H1 (cell line): ENCODE measurements around the gene ITPRIPL2. TPM values are rescaled to one million over a fixed set of nuclear protein-coding genes. Genes with fewer than 3 reads are reported as not detected.

Experiments used
- CTCF ChIA-PET: fragments of 300-600 bp; sonication (Branson Sonifier 250); formaldehyde crosslinking; loops from one replicate; lab custom pipeline; 2021; ENCODE audit not compliant: partially characterized antibody; lab: Charles Lee
- POLR2A ChIA-PET: fragments of 300-600 bp; sonication (Branson Sonifier 250); formaldehyde crosslinking; loops from one replicate; lab custom pipeline; 2021; ENCODE audit warnings: inconsistent platforms; ENCODE audit not compliant: partially characterized antibody; lab: Charles Lee
- DNase-seq, 2 experiments: peaks; one replicate each; pipeline versions ENCODE4 v3.0.0 to v3.0.0-alpha.2; 2010 to 2022; ENCODE audit warnings: low spot score in 2 of 2, low read depth in 1 of 2, mixed read lengths in 1 of 2
- FAIRE-seq: peaks from 2 replicates; lab custom pipeline; 2011; peaks lifted over from hg19 to GRCh38; lab: Jason Lieb, UNC
- H2AFZ ChIP-seq: 2 replicates; pipeline ENCODE4 v1.8.1; 2012; ENCODE audit warnings: low read length, inconsistent platforms
- H2AK5ac ChIP-seq: 2 replicates; pipeline ENCODE4 v1.6.1; 2013; ENCODE audit warnings: low read depth, low read length
- H2BK120ac ChIP-seq: replicated peaks from 2 replicates; pipeline ENCODE3; 2013; ENCODE audit warnings: low read depth, low read length, inconsistent platforms
- H2BK12ac ChIP-seq: 2 replicates; pipeline ENCODE4 v1.6.1; 2013; ENCODE audit warnings: low read depth, low read length
- H2BK15ac ChIP-seq: 2 replicates; pipeline ENCODE4 v1.6.1; 2013; ENCODE audit warnings: low read length
- H2BK20ac ChIP-seq: 2 replicates; pipeline ENCODE4 v1.6.1; 2013; ENCODE audit warnings: low read length
- H2BK5ac ChIP-seq: 2 replicates; pipeline ENCODE4 v1.6.1; 2013; ENCODE audit warnings: low read depth, low read length
- H3K14ac ChIP-seq: 2 replicates; pipeline ENCODE4 v1.6.1; 2013; ENCODE audit warnings: inconsistent platforms; ENCODE audit not compliant: insufficient read length
- H3K18ac ChIP-seq: 2 replicates; pipeline ENCODE4 v1.6.1; 2013; ENCODE audit warnings: low read length; ENCODE audit errors: extremely low read depth
- H3K23ac ChIP-seq: 2 replicates; pipeline ENCODE4 v1.6.1; 2013; ENCODE audit warnings: inconsistent platforms; ENCODE audit not compliant: insufficient read length
- H3K23me2 ChIP-seq: 2 replicates; pipeline ENCODE4 v1.6.1; 2013; ENCODE audit warnings: low read depth, low read length
- H3K27ac ChIP-seq: 2 replicates; pipeline ENCODE4 v1.6.1; 2011; ENCODE audit warnings: low read depth, low read length, inconsistent platforms
- H3K27me3 ChIP-seq, 4 experiments: replicated peaks in 1 of 4; 1 replicate in 1 of 4; 2 replicates in 3 of 4; pipeline versions ENCODE4 v1.6.1 to v1.8.1; 2011 to 2013; ENCODE audit warnings: low read length in 3 of 4, mild to moderate bottlenecking in 3 of 4, inconsistent platforms in 2 of 4, mixed read lengths in 2 of 4, moderate library complexity in 1 of 4; ENCODE audit not compliant: control insufficient read depth in 3 of 4, insufficient read depth in 3 of 4; ENCODE audit errors: extremely low read depth in 1 of 4
- H3K36me3 ChIP-seq, 4 experiments: 2 replicates each; pipeline versions ENCODE4 v1.6.1 to v1.8.1; 2011 to 2013; ENCODE audit warnings: mild to moderate bottlenecking in 4 of 4, low read length in 3 of 4, moderate library complexity in 2 of 4, control low read depth in 1 of 4, inconsistent platforms in 1 of 4; ENCODE audit not compliant: insufficient read depth in 4 of 4, control insufficient read depth in 2 of 4
- H3K4ac ChIP-seq: replicated peaks from 2 replicates; pipeline ENCODE3; 2013; ENCODE audit warnings: low read length, low read depth, mixed read lengths, inconsistent platforms; ENCODE audit not compliant: insufficient read length
- H3K4me1 ChIP-seq, 4 experiments: replicated peaks in 1 of 4; 1 replicate in 1 of 4; 2 replicates in 3 of 4; pipeline versions ENCODE4 v1.6.1 to v1.8.1; 2011 to 2013; ENCODE audit warnings: low read length in 3 of 4, inconsistent platforms in 2 of 4, mixed read lengths in 1 of 4; ENCODE audit not compliant: insufficient read depth in 4 of 4, control insufficient read depth in 3 of 4
- H3K4me2 ChIP-seq, 2 experiments: 2 replicates each; pipeline versions ENCODE4 v1.6.1 to v1.8.1; 2011 to 2013; ENCODE audit warnings: low read depth in 2 of 2, low read length in 2 of 2, control low read depth in 1 of 2, inconsistent platforms in 1 of 2, mild to moderate bottlenecking in 1 of 2; ENCODE audit not compliant: insufficient read depth in 1 of 2
- H3K4me3 ChIP-seq, 4 experiments: fragments of 200-600, 300-600 bp in 1 of 4; sonication (generic), shearing (Covaris generic), sonication (Bioruptor Twin) in 1 of 4; 2 replicates each; pipeline versions ENCODE4 v1.5.1 to v1.8.1; 2011 to 2016; ENCODE audit warnings: low read length in 4 of 4, low read depth in 3 of 4, control low read depth in 2 of 4, inconsistent platforms in 2 of 4, mild to moderate bottlenecking in 2 of 4, mixed read lengths in 1 of 4, moderate library complexity in 1 of 4; ENCODE audit not compliant: insufficient read depth in 2 of 4; ENCODE audit errors: extremely low read depth in 1 of 4
- H3K56ac ChIP-seq: replicated peaks from 2 replicates; pipeline ENCODE3; 2013; ENCODE audit warnings: low read depth, mild to moderate bottlenecking, mixed read lengths, low read length, inconsistent platforms; ENCODE audit not compliant: insufficient read length
- H3K79me1 ChIP-seq: 2 replicates; pipeline ENCODE4 v1.6.1; 2013; ENCODE audit warnings: low read depth, low read length, control low read depth
- H3K79me2 ChIP-seq, 2 experiments: 2 replicates each; pipeline versions ENCODE4 v1.6.1 to v1.8.1; 2012 to 2013; ENCODE audit warnings: low read length in 2 of 2, mild to moderate bottlenecking in 2 of 2, inconsistent platforms in 1 of 2; ENCODE audit not compliant: insufficient read depth in 2 of 2, control insufficient read depth in 1 of 2
- H3K9ac ChIP-seq, 4 experiments: replicated peaks in 1 of 4; 1 replicate in 1 of 4; 2 replicates in 3 of 4; pipeline versions ENCODE4 v1.6.1 to v1.8.1; 2011 to 2013; ENCODE audit warnings: low read depth in 3 of 4, low read length in 3 of 4, control low read depth in 2 of 4, mild to moderate bottlenecking in 2 of 4, moderate library complexity in 2 of 4, inconsistent platforms in 1 of 4; ENCODE audit errors: extremely low read depth in 1 of 4
- H3K9me3 ChIP-seq, 2 experiments: 2 replicates each; pipeline versions ENCODE4 v1.6.1 to v1.8.1; 2012 to 2013; ENCODE audit warnings: mild to moderate bottlenecking in 2 of 2, moderate library complexity in 2 of 2, control low read depth in 1 of 2, inconsistent platforms in 1 of 2, low read depth in 1 of 2, low read length in 1 of 2, mixed read lengths in 1 of 2; ENCODE audit not compliant: insufficient read depth in 2 of 2
- H4K20me1 ChIP-seq, 2 experiments: replicated peaks in 1 of 2; 2 replicates each; pipeline versions ENCODE3 to v1.8.1; 2011 to 2013; ENCODE audit warnings: inconsistent platforms in 2 of 2, low read length in 2 of 2, mild to moderate bottlenecking in 1 of 2; ENCODE audit not compliant: insufficient read depth in 2 of 2, control insufficient read depth in 1 of 2
- H4K5ac ChIP-seq: 2 replicates; pipeline ENCODE4 v1.6.1; 2013; ENCODE audit warnings: low read length, low read depth, mixed read lengths, inconsistent platforms; ENCODE audit not compliant: insufficient read length
- H4K8ac ChIP-seq: 2 replicates; pipeline ENCODE4 v1.8.0; 2013; ENCODE audit warnings: mild to moderate bottlenecking, moderate library complexity, low read length, inconsistent platforms; ENCODE audit not compliant: insufficient read depth; ENCODE audit errors: extremely low read depth
- H4K91ac ChIP-seq: replicated peaks from 2 replicates; pipeline ENCODE3; 2013; ENCODE audit warnings: low read length, mixed read lengths, inconsistent platforms; ENCODE audit not compliant: insufficient read length
- CHD2 ChIP-seq: IDR thresholded peaks from 2 replicates; pipeline ENCODE4 v1.6.1; 2012; ENCODE audit warnings: low read length, improper control_type of control experiment
- GTF2F1 ChIP-seq: IDR thresholded peaks from 2 replicates; pipeline ENCODE4 v1.6.1; 2012; ENCODE audit warnings: low read depth, low read length, improper control_type of control experiment, borderline replicate concordance
- KDM4A ChIP-seq: IDR thresholded peaks from one replicate; pipeline ENCODE4 v1.7.1; 2012; ENCODE audit warnings: low read depth, mild to moderate bottlenecking, moderate library complexity, low read length, inconsistent platforms; ENCODE audit not compliant: severe bottlenecking
- ZNF274 ChIP-seq: IDR thresholded peaks from 2 replicates; pipeline ENCODE4 v1.7.0; 2012; ENCODE audit warnings: low read length, borderline replicate concordance; ENCODE audit errors: extremely low read depth
- WGBS, 2 experiments: shearing (Covaris generic) in 1 of 2; methylation state at CpG; one replicate each; pipeline versions ENCODE4 v1.1.6 to v1.1.7; 2013 to 2015; ENCODE audit warnings: low lambda C conversion rate in 2 of 2, mixed read lengths in 2 of 2, inconsistent platforms in 1 of 2, low coverage in 1 of 2, missing lambda C conversion rate in 1 of 2; ENCODE audit not compliant: insufficient replicate concordance in 2 of 2, insufficient coverage in 1 of 2, insufficient read length in 1 of 2; ENCODE audit errors: extremely low coverage in 1 of 2, missing lambda C conversion rate in 1 of 2; 5-methylcytosine and 5-hydroxymethylcytosine counted together
- polyA plus RNA-seq, 7 experiments: library from polyadenylated mRNA; depleted of rRNA in 3 of 7; stranded (reverse) in 5 of 7; unstranded in 2 of 7; fragments of >200 nt in 5 of 7; fragments of 200-250 nt in 2 of 7; gene quantifications; 1 replicate in 5 of 7; 2 replicates in 1 of 7; 4 replicates in 1 of 7; pipeline versions ENCODE4 v1.2.1 to v1.2.3, GENCODE V29; 2011 to 2013; ENCODE audit warnings: missing spikeins in 2 of 7, mixed read lengths in 2 of 7
- total RNA-seq: library from RNA; stranded (reverse); fragmentation: NEBNext Ultra II Directional; extraction: Animal tissue kit (Norgen Biotek cat#: 25700); gene quantifications from 2 replicates; pipeline ENCODE4 v1.2.1, GENCODE V29; 2021

Gene ITPRIPL2
- total and polyA plus RNA-seq, 2 of the 8 experiments (the other 6 are each of a cell fraction or from before 2014, with no cell fraction given) = 1.1 to 3.4 TPM

DNA sequence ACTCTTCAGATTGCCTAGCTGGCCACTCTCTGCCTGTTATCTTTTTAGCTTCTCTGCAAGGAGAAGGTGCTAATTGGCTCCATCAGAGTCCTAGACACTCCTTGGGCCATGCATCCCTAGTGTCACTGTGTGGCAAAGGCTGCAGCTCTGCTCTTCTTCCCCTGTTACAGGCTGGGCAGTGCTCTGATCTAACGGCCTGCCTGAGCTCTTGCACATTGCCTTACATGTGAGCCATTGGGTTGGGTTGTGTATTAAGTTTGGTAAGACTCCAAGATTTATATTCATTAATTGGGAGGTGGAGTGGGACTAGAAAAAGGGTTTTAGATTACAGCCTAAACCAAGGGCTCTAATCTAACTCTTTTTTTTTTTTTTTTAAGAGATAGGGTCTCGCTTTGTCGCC is 31.2 kb downstream of the ITPRIPL2 start:
- no peaks in the 10 kb centered on the region for H3K79me2 ChIP-seq
- WGBS, 2 experiments = 94% methylated on average over 3 of the region's 3 CpGs; no CpG with 5 or more reads in 1 of the 2 experiments
- CTCF ChIA-PET = interaction anchor here (0.6 to 1.9 kb wide), 9 partner anchors 11 to 358 kb away, joined by 3 to 6 read pairs (median 3); no protein-coding TSS in a partner anchor
- H2AK5ac ChIP-seq = no peak overlapping the region
- POLR2A ChIA-PET = no interaction called here
- no peak overlapping the region for H4K8ac ChIP-seq
- H3K18ac ChIP-seq = no peak overlapping the region
- DNase-seq (no peak), FAIRE-seq (no peak)
- no peak overlapping the region for H3K4ac ChIP-seq
- no peak overlapping the region for H2BK20ac ChIP-seq
- no peak overlapping the region for H3K4me3 ChIP-seq
- no peaks in the 10 kb centered on the region for H3K79me1 ChIP-seq
- H3K56ac ChIP-seq = no peak overlapping the region
- H2AFZ ChIP-seq = peak overlapping the region; percentile 23; the same call in 1 of the 2 replicates
- H3K27ac ChIP-seq = no peak overlapping the region
- no peak overlapping the region for H3K14ac ChIP-seq
- H4K20me1 ChIP-seq = no peaks in the 10 kb centered on the region
- H3K23me2 ChIP-seq = no peaks in the 10 kb centered on the region
- H3K36me3 ChIP-seq = no peaks in the 10 kb centered on the region
- peaks cover 6% of the 10 kb centered on the region in 2 experiments; a peak in 3 of 4 replicates for H3K9me3 ChIP-seq
- no peak overlapping the region for H4K91ac ChIP-seq
- no peak overlapping the region for H2BK5ac ChIP-seq
- no peak overlapping the region for H3K9ac ChIP-seq
- H4K5ac ChIP-seq = no peak overlapping the region
- H3K27me3 ChIP-seq = no peaks in the 10 kb centered on the region
- H3K4me1 ChIP-seq = no peaks in the 10 kb centered on the region
- H2BK12ac ChIP-seq = no peak overlapping the region; the same call in 1 of the 2 replicates
- no peak overlapping the region for H3K23ac ChIP-seq
- H3K4me2 ChIP-seq = no peak overlapping the region
- no peak overlapping the region for H2BK15ac ChIP-seq
- no peak overlapping the region for H2BK120ac ChIP-seq
- no peak for TF ChIP-seq CHD2
- no peak for TF ChIP-seq GTF2F1
- no peak for TF ChIP-seq KDM4A
- TF ChIP-seq ZNF274 = no peak
